Measurements from ENCODE around the gene SNRNP200.

DNA sequence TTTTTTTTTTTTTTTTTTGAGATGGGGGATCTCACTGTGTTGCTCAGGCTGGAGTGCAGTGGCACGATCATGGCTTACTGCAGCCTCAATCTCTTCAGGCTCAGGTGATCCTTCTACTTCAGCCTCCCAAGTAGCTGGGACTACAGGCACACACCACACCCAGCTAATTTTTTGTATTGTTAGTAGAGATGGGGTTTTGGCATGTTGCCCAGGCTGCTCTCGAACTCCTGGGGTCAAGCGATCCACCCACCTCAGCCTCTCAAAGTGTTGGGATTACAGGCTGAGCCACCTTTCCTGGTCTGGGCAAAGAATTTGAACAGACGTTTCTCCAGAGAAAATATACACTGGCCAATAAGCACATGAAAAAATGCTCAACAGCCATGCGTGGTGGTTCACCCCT, 2.9 kb upstream of the SNRNP200 start:
- TF ChIP-seq CTCF (IDR thresholded peaks at IDR 0.05) (no peak), POLR2A (IDR thresholded peaks at IDR 0.05) (no peak)
